ENCODE measurements around the gene DKK3.
"Not testable (repeated sequence)": the region's sequence is repeated elsewhere in the genome, so short reads cannot be mapped to it uniquely, and the experiment has no call there.

DKK3 gene

DNA sequence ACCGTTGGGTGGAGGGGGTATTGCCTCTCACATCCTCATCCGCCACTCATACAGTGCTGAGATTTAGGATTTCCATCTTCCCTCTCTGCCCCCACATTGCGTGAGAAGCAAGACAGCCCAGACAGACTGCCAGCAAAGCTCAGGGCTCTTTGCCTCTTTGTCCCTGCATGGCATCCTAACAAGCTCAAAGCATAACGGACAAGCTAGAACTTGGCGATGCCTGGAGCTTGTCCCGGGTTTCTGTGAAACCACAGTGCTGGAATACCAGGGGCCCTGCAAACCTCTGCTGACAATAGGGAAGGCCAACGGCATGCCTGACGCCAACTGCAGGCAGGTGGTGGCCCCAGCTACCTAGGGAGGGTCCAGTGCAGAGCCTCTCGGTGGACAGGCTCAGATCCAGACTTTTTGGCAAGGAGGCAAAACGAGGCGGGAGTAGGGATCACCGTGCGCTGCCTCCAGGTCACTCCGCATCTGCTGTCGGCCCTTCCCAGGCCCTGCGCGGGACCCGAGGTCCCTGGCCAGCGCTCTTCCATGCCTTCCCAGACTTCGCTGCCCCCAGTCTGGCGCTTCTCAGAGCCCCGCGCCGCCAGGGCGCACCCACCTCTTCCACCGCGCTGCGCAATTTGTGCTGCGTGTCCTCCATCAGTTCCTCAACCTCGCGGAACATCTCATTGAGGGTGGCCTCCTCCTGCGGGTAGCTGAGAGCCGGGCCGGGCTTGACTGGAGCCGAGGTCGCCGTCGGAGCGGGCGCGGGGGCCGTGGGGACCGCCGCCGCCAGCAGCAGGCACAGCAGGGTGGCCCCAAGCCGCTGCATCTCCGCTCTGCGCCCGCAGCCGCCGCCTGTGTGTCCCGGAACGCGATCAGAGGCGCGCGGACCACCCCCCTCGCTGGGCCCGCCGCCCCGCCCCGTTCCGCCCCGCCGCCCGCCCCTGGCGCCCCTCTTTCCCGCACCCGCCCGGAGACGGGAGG lies at the start of gene DKK3:
Gene DKK3 (minus strand): TSS at position 858 of the 969 bp plus-strand sequence. CDS start 44 bp downstream, at position 814.
- DNase-seq, result no peak

DNA sequence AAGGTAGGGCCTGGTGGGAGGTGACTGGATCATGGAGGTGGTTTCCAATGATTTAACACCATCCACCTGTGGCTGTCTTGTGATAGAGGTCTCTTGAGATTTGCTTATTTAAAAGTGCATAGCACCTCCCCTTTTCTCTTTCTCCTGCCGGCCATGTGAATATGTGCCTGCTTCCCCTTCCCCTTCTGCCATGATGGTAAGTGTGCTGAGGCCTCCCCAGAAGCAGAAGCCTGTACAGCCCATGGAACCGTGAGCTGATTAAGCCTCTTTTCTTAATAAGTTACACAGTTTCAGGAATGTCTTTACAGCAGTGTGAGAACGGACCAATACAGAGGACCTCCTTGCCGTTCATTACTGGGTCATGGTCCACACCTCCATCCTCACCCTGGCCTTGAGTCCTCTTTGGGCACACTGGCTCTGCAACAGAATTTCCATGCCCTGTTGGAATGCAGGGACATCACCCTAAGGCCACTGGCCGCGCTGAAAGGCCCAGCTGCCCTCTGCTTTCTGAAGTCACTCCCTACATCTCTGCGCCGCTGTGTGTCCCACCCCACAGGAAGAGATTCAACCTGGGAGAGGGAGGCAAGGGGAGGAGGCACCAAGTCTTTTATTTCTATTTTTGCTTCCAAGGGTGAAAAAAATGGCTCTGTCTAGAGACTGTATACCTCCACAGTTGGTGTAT lies 49.0 kb upstream of the DKK3 start:
- DNase-seq, result no peak

- DNase-seq, result no peak
These were observed 47.7 kb upstream of the DKK3 start for GRCh38 chr11:12056119-12056518.

DNA sequence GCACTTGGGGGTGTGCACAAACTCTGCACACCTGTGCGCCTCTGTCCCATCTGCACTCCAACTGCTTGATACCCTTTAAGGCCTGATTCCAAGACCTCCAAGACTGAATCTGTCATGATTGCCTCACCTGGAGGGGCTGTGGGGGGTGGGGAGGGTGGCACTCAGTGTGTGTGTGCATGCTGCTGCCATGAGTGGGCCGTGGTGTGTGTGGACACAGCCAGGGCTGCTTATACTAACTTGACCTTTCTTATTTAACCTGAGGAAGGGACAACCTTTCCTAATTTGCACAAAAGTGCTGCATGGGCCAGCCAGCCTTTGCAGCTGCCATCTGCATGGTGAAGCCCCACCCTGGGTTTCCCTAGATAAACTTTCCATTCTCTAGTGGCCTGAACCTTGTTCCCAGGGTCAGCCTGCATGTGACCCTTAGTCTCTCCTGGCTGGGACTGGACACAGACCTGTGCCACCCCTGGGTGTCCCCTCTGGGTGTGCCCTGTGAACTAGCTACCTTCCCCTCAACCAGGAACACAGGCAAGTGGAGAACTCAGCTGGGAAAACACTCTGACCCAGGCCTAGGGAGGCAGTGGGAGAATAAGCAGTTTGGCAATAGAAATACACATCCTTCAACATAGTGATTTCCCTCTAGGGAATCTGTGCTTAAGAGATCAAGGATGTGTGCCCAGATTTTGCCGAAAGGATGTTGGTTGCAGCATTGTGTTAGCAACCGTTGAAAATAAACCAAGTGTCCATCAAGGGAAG lies 45.4 kb upstream of the DKK3 start:
- DNase-seq, result no peak

DNA sequence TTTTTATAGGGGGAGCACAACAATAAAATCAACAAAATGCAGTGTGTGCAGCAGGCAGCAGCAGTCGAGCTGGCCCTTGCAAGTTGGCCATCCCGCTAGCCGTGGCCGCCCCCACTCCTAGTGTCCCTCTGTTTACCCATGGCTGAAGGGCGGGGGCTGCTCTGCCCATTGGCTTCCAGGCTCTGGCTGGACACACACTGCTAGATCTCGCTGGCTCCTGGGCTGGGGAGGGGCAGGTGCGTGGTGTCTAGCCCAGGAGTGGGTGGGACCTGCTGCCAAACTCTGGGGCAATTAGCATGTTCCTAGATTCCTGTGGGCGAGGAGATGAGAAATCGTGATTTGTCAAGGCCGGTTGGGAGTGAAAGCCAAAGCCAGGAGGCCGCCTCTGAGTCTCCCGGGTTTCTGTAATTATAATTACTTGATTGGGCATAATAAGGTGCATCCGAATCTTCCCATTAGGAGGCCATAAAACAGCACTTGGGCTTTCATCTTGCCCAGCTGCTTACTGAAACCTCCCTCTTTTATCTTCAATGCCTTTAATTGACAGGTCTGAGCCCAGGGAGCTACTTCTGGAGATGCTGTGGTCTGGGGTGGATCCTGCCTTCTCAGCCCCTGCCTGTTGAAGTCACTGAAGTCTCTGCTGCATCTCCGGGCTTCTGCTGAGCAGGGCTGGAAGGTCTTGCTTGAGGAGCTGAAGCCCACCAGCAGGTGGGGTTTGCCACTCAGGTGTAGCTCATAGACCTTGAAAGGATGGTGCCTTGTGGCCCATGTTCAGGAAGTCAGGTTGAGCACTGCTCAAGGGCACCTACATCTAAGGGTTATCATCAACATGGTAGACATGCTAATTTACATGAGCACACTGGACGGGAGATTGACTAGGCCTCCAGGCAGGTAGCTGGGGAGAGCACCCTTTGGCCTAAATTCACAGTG lies 44.5 kb upstream of the DKK3 start:
- no peak for DNase-seq

DNA sequence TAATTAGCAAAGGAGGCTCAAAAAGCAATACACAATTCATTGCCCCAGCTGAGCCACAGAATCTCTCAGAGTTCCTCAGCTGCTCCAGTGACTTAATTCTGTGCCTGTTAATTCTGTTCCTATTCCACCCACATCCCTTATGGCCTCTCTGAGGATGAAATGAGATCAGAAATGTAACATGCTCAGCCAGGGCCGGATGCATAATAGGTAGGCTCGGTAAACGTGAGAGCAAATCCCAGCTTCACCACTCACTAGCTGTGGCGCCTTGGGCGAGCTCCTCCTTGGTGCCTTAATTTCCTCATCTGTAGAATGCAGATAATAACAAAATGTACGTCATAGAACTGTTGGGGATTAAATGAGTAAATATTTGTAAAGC lies 42.8 kb upstream of the DKK3 start:
- DNase-seq, result no peak

DNA sequence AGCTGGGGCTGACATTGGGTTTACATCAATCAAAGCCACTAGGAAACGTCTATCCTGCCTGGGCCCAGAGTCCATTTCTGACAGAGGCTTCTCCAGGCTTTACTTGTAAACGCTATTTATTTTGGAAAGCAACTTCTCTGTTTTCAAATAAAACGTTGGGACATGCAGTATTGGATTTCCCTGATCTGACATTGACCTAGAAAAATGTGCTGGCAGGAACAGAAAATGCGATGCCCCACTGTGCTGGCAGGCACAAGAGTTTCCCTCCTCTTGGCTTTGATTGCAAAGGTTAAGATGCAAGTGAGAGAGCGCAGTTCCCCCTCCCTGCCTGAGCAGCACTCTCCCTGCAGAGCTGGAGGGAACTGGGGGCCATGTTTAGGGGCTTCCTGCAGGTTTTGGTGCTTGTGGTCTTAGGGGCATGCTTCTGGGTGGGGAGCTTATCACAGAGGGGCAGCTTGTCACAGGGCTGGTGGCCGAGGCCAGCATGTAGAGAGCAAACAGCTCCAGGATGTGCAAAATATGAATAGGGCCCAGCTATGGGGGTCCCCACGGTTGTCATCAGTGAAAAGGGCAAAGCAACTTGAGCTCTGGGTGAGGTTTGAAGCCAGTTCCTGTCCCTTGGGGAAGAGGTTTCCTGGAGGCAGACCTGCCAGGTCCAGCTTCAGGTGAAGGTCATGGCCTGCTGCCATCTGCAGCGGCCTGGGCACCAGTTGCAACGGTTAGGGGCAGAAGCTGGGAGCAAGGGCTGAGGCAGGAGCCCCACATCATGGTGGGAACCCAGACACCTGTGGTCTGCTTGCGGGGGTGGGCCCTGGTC lies 42.3 kb upstream of the DKK3 start:
- no peak for DNase-seq

DNA sequence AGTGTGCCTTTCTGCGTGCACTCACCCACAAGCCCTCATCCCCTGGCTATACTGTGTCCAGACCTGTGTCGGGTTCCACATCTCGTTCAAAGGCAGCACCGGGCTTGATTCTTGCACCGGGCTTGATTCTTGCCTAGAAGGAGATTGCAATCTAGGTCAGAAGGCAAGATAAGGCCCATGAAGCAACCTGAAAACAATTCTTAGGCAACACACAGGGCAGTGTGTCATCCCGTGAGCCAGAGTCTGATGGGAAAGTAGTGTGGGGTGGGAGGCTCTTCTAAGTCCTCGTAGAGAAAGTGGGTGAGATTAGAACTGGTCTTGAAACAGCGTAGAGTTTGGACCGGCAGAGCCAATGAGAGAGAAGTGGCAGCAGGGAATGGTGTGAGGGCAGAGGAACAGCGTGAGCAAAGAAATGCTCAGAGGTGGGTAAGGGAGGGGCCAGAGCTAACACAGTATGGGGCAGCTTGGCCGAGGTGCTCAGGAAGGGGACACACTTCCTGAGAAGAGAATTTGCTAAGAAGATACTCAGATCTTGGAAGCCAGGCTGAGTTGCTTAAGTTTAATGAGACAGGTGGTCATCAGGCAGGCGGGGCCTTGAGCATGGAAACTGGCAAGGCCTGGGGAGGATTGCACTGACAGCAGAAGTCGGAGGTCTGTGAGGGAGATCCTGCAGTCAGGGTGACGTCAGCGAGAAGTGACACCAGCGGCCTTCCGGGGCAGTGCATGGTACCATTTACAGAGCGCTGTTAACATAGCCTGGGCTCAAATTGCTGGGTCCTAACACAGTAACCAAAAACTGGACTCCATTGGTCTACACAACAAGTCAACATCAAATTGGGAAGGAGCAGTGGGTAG lies 40.7 kb upstream of the DKK3 start:
- no peak for DNase-seq

DNA sequence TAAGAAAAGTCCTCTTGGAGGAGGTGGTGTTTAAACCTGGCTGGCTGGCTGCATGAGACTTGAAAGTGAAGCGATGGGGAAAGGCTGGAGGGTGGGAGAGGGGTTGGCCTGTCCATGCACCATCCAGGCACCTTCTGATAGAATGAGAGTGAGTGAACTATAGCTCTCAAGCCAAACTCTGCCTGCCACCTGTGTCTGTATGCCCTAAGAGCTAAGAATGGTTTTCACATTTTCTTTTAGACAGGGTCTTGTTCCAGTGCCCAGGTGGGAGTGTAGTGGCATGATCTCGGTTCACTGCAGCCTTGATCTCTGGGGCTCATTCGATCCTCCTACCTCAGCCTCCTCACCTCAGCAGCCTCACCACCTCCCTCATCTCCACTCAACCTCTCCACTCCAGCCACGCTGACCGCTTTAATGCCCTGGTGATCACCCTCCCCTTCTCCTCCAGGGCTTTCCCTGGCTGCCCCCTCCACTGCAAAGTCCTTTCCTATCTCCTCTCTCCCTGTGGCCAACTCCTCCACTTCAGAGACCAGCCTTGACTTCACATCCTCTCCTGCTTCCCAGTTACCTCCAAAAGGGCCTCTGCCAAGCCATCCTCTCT lies 38.3 kb upstream of the DKK3 start:
- DNase-seq, result no peak

DNA sequence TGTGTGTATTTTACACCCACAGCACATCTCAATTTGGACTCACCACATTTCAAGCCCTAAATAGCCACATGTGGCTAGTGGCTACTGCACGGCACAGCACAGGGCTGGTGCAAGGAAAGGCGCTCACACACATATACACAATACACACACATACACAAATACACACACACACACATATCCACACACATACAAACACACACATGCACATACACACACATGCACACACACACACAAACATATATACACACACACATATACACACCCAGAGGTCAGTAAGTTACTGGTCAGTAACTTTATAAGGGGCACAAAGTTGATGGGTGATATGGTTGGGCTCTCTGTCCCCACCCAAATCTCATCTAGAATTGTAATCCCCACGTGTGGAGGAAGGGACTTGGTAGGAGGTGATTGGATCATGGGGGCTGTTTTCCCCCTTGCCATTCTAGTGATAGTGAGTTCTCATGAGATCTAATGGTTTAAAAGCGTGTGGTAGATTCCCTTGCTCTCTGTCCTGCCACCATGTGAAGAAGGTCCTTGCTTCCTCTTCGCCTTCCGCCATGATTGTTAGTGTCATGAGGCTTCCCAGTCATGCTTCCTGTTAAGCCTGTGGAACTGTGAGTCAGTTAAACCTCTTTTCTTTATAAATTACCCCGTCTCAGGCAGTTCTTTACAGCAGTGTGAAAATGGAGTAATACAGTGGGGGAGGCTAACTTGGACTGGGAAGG lies 37.6 kb upstream of the DKK3 start:
- DNase-seq, result no peak

GRCh38 chr11:12044799-12045198 lies 36.4 kb upstream of the DKK3 start:
- DNase-seq, result no peak

GRCh38 chr11:12043959-12044791 lies 35.7 kb upstream of the DKK3 start:
- no peak for DNase-seq

DNA sequence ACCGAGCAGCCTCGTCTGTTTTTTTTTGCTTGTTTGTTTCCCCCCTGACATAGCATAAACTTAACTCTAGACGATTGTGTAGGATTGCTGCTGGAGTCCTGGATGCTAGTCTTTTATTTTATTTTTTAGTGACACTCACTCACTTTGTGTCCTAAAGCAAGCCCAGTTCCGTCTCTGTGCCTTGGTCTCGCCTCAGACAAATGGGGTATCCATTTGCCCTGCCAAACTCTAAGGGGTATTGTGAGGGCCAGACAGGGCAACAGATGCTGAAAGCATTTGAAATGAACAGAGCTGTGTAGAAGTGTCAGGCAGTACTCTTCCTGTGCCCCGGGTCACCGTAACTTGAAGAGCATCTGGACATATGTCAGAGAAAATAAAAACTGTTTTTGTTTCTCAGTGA lies 34.8 kb upstream of the DKK3 start:
- no peak for DNase-seq

GRCh38 chr11:12042215-12042676 lies 33.8 kb upstream of the DKK3 start:
- no peak for DNase-seq

DNA sequence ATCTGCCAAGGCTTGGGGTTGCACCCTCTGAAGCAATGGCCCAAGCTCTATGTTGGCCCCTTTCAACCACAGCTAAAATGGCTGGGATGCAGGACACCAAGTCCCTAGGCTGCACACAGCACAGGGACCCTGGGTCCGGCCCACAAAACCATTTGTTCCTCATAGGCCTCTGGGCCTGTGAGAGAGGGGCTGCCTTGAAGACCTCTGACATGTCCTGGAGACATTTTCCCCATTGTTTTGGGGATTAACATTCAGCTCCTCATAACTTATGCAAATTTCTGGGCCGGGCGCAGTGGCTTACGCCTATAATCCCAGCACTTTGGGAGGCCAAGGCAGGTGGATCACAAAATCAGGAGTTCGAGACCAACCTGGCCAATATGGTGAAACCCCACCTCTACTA lies 32.3 kb upstream of the DKK3 start:
- not testable (repeated sequence) for DNase-seq

DNA sequence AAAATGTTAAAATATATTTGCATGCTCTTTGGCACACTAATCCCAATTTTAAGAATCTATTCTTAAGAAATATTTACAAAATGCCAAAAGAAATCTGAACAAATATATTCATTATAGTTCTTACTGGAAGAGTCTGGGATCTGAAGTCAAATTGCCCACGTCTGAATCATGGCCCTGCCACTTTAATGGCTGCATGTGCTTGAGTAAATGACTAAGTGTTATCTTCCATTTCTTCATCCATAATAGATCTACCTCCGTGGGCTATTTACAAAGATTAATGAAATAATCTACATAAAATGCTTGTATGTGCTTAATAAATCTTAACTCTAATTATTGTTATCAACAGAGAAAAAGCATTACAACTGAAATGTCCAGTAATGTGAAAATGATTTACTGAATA lies 24.5 kb upstream of the DKK3 start:
- no peak for DNase-seq

- DNase-seq, result no peak
These were observed 23.6 kb upstream of the DKK3 start for GRCh38 chr11:12031856-12032544.

All from NCI-H1417 treated with DMSO at 0.1 percent for 48 hours (cell line).